ENCODE data around the gene FGD3.

DNA sequence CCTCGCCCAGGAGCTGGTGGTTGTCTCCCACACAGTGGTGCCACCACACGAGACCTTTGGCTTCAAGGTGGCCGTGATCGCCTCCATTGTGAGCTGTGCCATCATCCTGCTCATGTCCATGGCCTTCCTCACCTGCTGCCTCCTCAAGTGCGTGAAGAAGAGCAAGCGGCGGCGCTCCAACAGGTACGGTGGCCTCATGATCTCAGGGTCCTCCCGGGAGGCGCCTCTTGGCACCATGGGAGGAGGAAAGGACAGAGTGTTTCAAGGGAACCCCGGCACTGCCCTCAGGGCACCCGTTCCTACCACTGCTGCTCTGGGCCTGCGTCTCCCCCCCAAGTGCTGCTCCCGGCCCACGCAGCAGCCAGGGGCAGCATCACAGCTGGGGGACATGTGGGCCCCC is 130.5 kb downstream of the FGD3 start:
- TF ChIP-seq, protein P1, sequence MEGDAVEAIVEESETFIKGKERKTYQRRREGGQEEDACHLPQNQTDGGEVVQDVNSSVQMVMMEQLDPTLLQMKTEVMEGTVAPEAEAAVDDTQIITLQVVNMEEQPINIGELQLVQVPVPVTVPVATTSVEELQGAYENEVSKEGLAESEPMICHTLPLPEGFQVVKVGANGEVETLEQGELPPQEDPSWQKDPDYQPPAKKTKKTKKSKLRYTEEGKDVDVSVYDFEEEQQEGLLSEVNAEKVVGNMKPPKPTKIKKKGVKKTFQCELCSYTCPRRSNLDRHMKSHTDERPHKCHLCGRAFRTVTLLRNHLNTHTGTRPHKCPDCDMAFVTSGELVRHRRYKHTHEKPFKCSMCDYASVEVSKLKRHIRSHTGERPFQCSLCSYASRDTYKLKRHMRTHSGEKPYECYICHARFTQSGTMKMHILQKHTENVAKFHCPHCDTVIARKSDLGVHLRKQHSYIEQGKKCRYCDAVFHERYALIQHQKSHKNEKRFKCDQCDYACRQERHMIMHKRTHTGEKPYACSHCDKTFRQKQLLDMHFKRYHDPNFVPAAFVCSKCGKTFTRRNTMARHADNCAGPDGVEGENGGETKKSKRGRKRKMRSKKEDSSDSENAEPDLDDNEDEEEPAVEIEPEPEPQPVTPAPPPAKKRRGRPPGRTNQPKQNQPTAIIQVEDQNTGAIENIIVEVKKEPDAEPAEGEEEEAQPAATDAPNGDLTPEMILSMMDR (IDR thresholded peaks at IDR 0.05 in 4 of 5, conservative IDR thresholded peaks at IDR 0.05 in 1 of 5), result no peak
- no peak for TF ChIP-seq POLR2A (IDR thresholded peaks at IDR 0.05)
